MCF 10A (cell line): ENCODE measurements around the gene MAML2. TPM values are rescaled to one million over a fixed set of nuclear protein-coding genes. Genes with fewer than 3 reads are reported as not detected.

ENCODE experiments used
- BruUV-seq: library from RNA; stranded (reverse); fragments of 400-500 nt; replicated peaks from 2 replicates; lab custom pipeline; 2021; lab: Mats Ljungman, UMichigan
- CTCF ChIA-PET: fragments of 300-600 bp; sonication (Branson Sonifier 250); formaldehyde crosslinking; extraction: SDS; loops from one replicate; lab custom pipeline; 2021; ENCODE audit warnings: antibody characterized with exemption, inconsistent platforms; lab: Yijun Ruan, JAX
- POLR2A ChIA-PET: fragments of 300-600, 350-650 bp; sonication (Branson Sonifier 250); formaldehyde crosslinking; extraction: SDS; loops from one replicate; lab custom pipeline; 2020; ENCODE audit warnings: antibody characterized with exemption, inconsistent platforms; lab: Yijun Ruan, JAX
- DNase-seq: peaks from one replicate; pipeline ENCODE4 v3.0.0-alpha.2; 2018; ENCODE audit not compliant: unreplicated experiment
- H3K27ac Mint-ChIP-seq: one replicate; pipeline ENCODE4 v1.8.0; 2022; ENCODE audit warnings: mild to moderate bottlenecking, low read depth, mixed read lengths; ENCODE audit not compliant: unreplicated experiment
- H3K27me3 Mint-ChIP-seq: one replicate; pipeline ENCODE4 v1.8.0; 2022; ENCODE audit warnings: mixed read lengths; ENCODE audit not compliant: insufficient read depth, unreplicated experiment
- H3K36me3 Mint-ChIP-seq: one replicate; pipeline ENCODE4 v1.8.0; 2022; ENCODE audit warnings: mild to moderate bottlenecking, moderate library complexity, mixed read lengths; ENCODE audit not compliant: insufficient read depth, unreplicated experiment
- H3K4me1 Mint-ChIP-seq: one replicate; pipeline ENCODE4 v1.8.0; 2022; ENCODE audit warnings: mixed read lengths; ENCODE audit not compliant: insufficient read depth, unreplicated experiment
- H3K4me3 Mint-ChIP-seq: one replicate; pipeline ENCODE4 v1.8.0; 2022; ENCODE audit warnings: mild to moderate bottlenecking, moderate library complexity, mixed read lengths; ENCODE audit not compliant: unreplicated experiment
- H3K9me3 Mint-ChIP-seq: one replicate; pipeline ENCODE4 v1.8.0; 2022; ENCODE audit warnings: mixed read lengths; ENCODE audit not compliant: unreplicated experiment
- intact Hi-C: fragments of 100-400 bp; cut with micrococcal nuclease; formaldehyde crosslinking; loops from 2 replicates; pipeline ENCODE4 v1.14.1; 2022
- total RNA-seq: library from RNA; stranded (reverse); gene quantifications from 2 replicates; pipeline ENCODE4 v1.2.3, GENCODE V29; 2022
- TF ChIP-seq, protein P1 (sequence below): fragments of 200-600 bp; IDR thresholded peaks from one replicate; pipeline ENCODE4 v1.8.0; 2022; ENCODE audit warnings: antibody characterized with exemption, mild to moderate bottlenecking; ENCODE audit not compliant: unreplicated experiment

Gene MAML2
- total RNA-seq, 1 experiment from 2014 or later = 8.6 TPM

DNA sequence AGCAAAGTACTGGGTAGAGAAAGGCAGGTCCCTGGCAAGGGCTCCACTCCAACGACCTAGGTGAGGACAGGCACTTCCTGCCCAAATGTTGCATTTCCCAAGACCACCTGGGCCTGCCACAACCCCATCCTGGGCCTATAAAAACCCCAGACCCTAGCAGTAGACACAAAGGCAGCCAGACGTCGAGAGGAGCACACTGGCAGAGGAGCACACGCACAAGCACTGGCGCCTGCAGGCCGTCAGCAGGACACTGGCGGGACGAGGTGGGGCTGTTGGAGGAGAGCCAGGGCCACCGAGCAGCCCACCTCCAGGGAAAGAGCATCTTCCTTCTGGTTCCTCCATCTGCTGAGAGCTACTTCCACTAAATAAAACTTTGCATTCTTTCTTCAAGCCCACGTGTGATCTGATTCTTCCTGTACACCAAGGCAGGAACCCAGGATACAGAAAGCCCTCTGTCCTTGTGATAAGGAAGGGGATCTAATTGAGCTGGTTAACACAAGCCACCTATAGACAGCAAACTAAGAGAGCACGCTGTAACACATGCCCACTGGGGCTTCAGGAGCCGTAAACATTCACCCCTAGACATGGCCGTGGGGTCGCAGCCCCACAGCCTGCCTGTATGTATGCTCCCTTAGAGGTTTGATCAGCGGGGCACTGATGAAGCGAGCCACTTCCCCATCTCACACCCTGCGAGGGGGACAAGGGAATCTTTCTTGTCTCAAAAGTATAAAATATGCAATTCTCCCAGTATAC, 329.4 kb downstream of the MAML2 start:
- no peaks in the 10 kb centered on the region for H3K27me3 Mint-ChIP-seq
- intact Hi-C loops = no loop called here
- H3K9me3 Mint-ChIP-seq = no peaks in the 10 kb centered on the region
- TF ChIP-seq, protein P1, sequence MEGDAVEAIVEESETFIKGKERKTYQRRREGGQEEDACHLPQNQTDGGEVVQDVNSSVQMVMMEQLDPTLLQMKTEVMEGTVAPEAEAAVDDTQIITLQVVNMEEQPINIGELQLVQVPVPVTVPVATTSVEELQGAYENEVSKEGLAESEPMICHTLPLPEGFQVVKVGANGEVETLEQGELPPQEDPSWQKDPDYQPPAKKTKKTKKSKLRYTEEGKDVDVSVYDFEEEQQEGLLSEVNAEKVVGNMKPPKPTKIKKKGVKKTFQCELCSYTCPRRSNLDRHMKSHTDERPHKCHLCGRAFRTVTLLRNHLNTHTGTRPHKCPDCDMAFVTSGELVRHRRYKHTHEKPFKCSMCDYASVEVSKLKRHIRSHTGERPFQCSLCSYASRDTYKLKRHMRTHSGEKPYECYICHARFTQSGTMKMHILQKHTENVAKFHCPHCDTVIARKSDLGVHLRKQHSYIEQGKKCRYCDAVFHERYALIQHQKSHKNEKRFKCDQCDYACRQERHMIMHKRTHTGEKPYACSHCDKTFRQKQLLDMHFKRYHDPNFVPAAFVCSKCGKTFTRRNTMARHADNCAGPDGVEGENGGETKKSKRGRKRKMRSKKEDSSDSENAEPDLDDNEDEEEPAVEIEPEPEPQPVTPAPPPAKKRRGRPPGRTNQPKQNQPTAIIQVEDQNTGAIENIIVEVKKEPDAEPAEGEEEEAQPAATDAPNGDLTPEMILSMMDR = no peak
- BruUV-seq = no TSS peak
- ChIA-PET POLR2A (no interaction called here), CTCF (interaction anchor here (0.7 to 3.0 kb wide), 10 partner anchors 10 to 330 kb away, joined by 3 to 20 read pairs (median 4); partner anchors contain the start of gene MAML2)
- no peak for DNase-seq
- H3K36me3 Mint-ChIP-seq = no peaks in the 10 kb centered on the region
- H3K27ac Mint-ChIP-seq = no peak overlapping the region
- no peak overlapping the region for H3K4me3 Mint-ChIP-seq
- no peaks in the 10 kb centered on the region for H3K4me1 Mint-ChIP-seq

DNA sequence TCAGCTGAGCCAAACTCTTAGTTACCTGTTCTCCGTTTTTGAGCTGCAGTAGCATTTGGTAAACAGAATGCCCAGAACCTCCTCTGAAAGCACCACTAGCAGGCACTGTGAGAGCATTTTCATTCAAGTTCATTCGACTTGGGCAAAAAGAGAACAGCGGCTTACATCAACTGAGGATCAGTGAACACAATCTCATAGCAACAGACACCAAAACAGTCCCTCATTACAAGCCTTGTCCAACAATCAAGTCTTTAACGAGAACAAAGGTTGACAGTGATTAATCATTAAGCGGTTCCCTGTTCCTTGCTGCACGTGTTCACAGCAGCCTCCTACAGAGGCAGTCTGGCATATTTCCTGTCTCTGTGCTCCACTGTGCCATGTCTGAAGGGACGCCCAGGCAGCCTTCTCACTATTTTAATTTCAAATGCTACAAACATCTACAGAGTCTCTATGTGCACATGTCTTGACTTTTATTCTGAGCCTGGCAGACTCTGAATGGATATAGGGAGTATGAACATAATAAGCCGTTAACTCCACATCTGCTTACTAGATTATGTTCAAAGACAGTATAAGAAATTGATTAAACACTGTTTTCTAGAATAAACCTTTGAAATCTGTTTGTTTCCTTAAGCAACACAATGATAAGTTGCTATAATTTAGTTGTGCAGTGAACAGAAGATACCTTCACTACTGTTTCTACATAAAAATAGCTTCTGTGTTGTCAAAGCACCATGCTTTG, 330.7 kb downstream of the MAML2 start:
- Mint-ChIP-seq H3K27me3 (no peaks in the 10 kb centered on the region), H3K4me3 (no peak overlapping the region), H3K4me1 (no peaks in the 10 kb centered on the region), H3K9me3 (no peaks in the 10 kb centered on the region), H3K36me3 (no peaks in the 10 kb centered on the region), H3K27ac (no peak overlapping the region)
- intact Hi-C loops = loop anchor here (1.0 kb wide), 1 partner anchor 331 kb away; the partner anchor contains the start of gene MAML2
- no TSS peak for BruUV-seq
- ChIA-PET CTCF (interaction anchor here (0.5 to 2.0 kb wide), 13 partner anchors 16 to 378 kb away, joined by 3 to 13 read pairs (median 3); partner anchors contain the start of gene MAML2), POLR2A (interaction anchor here (0.6 to 1.6 kb wide), 2 partner anchors 16 to 331 kb away, joined by 3 read pairs; partner anchors contain the start of gene MAML2)
- TF ChIP-seq, protein P1 = peak; percentile 41
- peak; percentile 50 for DNase-seq

DNA sequence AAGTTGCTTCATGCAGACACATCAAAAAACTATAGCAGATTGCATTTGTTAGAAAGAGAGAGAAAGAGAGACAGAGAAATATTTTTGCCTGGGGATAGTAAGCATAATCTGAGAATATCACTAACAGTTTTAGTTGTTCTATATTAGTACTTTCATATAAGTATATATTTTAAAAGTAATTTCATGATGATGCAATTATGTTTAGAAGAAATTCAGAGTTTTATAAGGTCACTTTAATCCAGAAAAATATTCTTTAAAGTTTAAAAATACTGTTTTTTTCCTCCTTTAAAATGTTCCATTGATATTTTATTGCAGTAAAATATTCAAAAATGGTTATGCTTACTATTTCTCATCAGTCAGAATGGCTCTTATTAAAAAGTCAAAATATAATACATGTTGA, 332.3 kb downstream of the MAML2 start:
- intact Hi-C loops = no loop called here
- no peak for DNase-seq
- CTCF ChIA-PET = interaction anchor here (0.7 to 1.0 kb wide), 2 partner anchors 57 to 101 kb away, joined by 3 read pairs; no protein-coding TSS in a partner anchor
- BruUV-seq = no TSS peak
- TF ChIP-seq, protein P1 = no peak
- no peaks in the 10 kb centered on the region for H3K36me3 Mint-ChIP-seq
- H3K4me1 Mint-ChIP-seq = no peaks in the 10 kb centered on the region
- H3K27me3 Mint-ChIP-seq = no peaks in the 10 kb centered on the region
- no peak overlapping the region for H3K27ac Mint-ChIP-seq
- POLR2A ChIA-PET = no interaction called here
- no peaks in the 10 kb centered on the region for H3K9me3 Mint-ChIP-seq
- H3K4me3 Mint-ChIP-seq = no peak overlapping the region

DNA sequence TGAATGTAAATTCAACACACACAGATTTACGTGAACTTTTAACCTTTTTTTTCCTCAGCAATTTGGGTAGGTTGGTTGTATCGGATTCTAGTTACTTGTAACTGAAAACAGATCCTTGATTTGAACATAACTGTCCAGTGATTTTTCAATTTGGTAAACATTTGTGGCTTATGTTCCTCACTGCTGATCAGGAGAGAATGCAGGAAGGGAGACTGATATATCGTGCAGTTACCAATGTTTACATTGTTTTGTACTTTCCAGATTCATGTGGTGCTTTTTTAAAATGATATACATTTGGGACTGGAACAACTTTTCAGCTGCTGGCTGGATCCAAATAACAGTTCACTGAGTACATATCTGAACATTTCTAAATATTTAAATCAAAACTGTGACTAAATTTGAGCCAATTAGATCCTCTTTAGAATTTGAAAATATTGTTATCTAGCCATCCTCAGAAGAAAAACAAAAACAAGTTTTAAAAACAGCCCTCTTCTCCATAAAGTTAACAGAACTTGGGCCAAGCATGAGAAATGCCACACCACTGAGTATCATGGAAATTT, 334.8 kb downstream of the MAML2 start:
- no peaks in the 10 kb centered on the region for H3K36me3 Mint-ChIP-seq
- POLR2A ChIA-PET = no interaction called here

More for the DNA sequence above, 334.8 kb downstream of the MAML2 start:
- Mint-ChIP-seq H3K27me3 (no peaks in the 10 kb centered on the region), H3K4me1 (no peaks in the 10 kb centered on the region), H3K9me3 (no peaks in the 10 kb centered on the region), H3K4me3 (no peak overlapping the region), H3K27ac (no peak overlapping the region)
- BruUV-seq = no TSS peak
- DNase-seq = no peak
- intact Hi-C loops = no loop called here
- CTCF ChIA-PET = interaction anchor here (0.5 to 1.2 kb wide), 2 partner anchors 8 to 29 kb away, joined by 3 read pairs; no protein-coding TSS in a partner anchor
- TF ChIP-seq, protein P1 = no peak
